Measurements from ENCODE around the gene DST.

- TF ChIP-seq CTCF (IDR thresholded peaks at IDR 0.05): no peak
- no peak for TF ChIP-seq EZH2 (IDR thresholded peaks at IDR 0.05; ENCODE audit: borderline replicate concordance, insufficient read depth, low read depth, low read length, poor library complexity, severe bottlenecking)
These were observed 95.0 kb downstream of the DST start for GRCh38 chr6:56547687-56548086.

Data from B cell (primary cell).